ENCODE measurements around the gene KRTAP4-11.
"Not testable (repeated sequence)": the region's sequence is repeated elsewhere in the genome, so short reads cannot be mapped to it uniquely, and the experiment has no call there.

DNA sequence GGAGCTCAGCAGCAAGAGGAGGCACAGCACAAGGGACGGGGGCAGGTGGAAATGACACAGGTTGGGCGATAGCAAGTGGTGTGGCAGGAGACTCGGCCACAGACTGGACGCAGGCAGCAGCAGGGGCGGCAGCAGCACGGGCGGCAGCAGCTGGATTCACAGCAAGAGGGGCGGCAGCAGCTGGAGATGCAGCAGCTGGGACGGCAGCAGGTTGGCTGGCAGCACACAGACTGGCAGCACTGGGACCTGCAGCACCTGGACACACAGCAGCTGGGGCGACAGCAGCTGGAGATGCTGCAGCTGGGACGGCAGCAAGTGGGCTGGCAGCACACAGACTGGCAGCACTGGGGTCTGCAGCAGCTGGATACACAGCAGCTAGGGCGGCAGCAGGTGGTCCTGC lies 21.7 kb upstream of the KRTAP4-11 start:
- not testable (repeated sequence) for TF ChIP-seq POLR2AphosphoS5, POLR2A, EP300 (IDR thresholded peaks at IDR 0.05)
- TF ChIP-seq, protein P1, sequence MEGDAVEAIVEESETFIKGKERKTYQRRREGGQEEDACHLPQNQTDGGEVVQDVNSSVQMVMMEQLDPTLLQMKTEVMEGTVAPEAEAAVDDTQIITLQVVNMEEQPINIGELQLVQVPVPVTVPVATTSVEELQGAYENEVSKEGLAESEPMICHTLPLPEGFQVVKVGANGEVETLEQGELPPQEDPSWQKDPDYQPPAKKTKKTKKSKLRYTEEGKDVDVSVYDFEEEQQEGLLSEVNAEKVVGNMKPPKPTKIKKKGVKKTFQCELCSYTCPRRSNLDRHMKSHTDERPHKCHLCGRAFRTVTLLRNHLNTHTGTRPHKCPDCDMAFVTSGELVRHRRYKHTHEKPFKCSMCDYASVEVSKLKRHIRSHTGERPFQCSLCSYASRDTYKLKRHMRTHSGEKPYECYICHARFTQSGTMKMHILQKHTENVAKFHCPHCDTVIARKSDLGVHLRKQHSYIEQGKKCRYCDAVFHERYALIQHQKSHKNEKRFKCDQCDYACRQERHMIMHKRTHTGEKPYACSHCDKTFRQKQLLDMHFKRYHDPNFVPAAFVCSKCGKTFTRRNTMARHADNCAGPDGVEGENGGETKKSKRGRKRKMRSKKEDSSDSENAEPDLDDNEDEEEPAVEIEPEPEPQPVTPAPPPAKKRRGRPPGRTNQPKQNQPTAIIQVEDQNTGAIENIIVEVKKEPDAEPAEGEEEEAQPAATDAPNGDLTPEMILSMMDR (IDR thresholded peaks at IDR 0.05) = not testable (repeated sequence)
